Measurements from ENCODE around the gene PLXNA2.

PLXNA2 gene

GRCh38 chr1:208047476-208047934 is 196.7 kb downstream of the PLXNA2 start:
- Histone ChIP-seq H3K27ac (ENCODE audit: low read depth, low read length) (no peak overlapping the region), H3K36me3 (ENCODE audit: control insufficient read depth, insufficient read depth, low read length) (no peaks in the 10 kb centered on the region; the same call in 1 of the 2 replicates), H3K9ac (ENCODE audit: low read length) (no peak overlapping the region), H3K4me1 (ENCODE audit: control insufficient read depth, insufficient read depth, low read length) (0 out of 2 replicates have a peak, but pooled peaks cover 2% of the 10 kb centered on the region), H3K27me3 (ENCODE audit: control insufficient read depth, insufficient read depth, low read length) (no peaks in the 10 kb centered on the region), H3K9me3 (ENCODE audit: control insufficient read depth, insufficient read depth, low read depth, low read length) (no peaks in the 10 kb centered on the region), H3K4me3 (ENCODE audit: low read depth, low read length) (no peak overlapping the region)

- H3K27ac ChIP-seq (ENCODE audit: low read depth, low read length) = no peak overlapping the region
- no peaks in the 10 kb centered on the region for H3K9me3 ChIP-seq (ENCODE audit: control insufficient read depth, insufficient read depth, low read depth, low read length)
- H3K27me3 ChIP-seq (ENCODE audit: control insufficient read depth, insufficient read depth, low read length) = no peaks in the 10 kb centered on the region
- H3K4me3 ChIP-seq (ENCODE audit: low read depth, low read length) = no peak overlapping the region
- H3K36me3 ChIP-seq (ENCODE audit: control insufficient read depth, insufficient read depth, low read length) = no peaks in the 10 kb centered on the region; the same call in 1 of the 2 replicates
- no peak overlapping the region for H3K9ac ChIP-seq (ENCODE audit: low read length)
- peaks cover 6% of the 10 kb centered on the region; the same call in 1 of the 2 replicates for H3K4me1 ChIP-seq (ENCODE audit: control insufficient read depth, insufficient read depth, low read length)
Observed at GRCh38 chr1:208045463-208046260, 198.5 kb downstream of the PLXNA2 start.

GRCh38 chr1:208044589-208045462 is 199.4 kb downstream of the PLXNA2 start:
- no peaks in the 10 kb centered on the region for H3K27me3 ChIP-seq (ENCODE audit: control insufficient read depth, insufficient read depth, low read length)
- no peak overlapping the region for H3K9ac ChIP-seq (ENCODE audit: low read length)
- H3K36me3 ChIP-seq (ENCODE audit: control insufficient read depth, insufficient read depth, low read length) = no peaks in the 10 kb centered on the region; the same call in 1 of the 2 replicates
- H3K4me1 ChIP-seq (ENCODE audit: control insufficient read depth, insufficient read depth, low read length) = peaks cover 6% of the 10 kb centered on the region; the same call in 1 of the 2 replicates
- no peak overlapping the region for H3K27ac ChIP-seq (ENCODE audit: low read depth, low read length)
- H3K9me3 ChIP-seq (ENCODE audit: control insufficient read depth, insufficient read depth, low read depth, low read length) = no peaks in the 10 kb centered on the region
- H3K4me3 ChIP-seq (ENCODE audit: low read depth, low read length) = no peak overlapping the region

GRCh38 chr1:208043691-208044181 is 200.4 kb downstream of the PLXNA2 start:
- Histone ChIP-seq H3K9me3 (ENCODE audit: control insufficient read depth, insufficient read depth, low read depth, low read length) (no peaks in the 10 kb centered on the region), H3K27ac (ENCODE audit: low read depth, low read length) (no peak overlapping the region), H3K36me3 (ENCODE audit: control insufficient read depth, insufficient read depth, low read length) (no peaks in the 10 kb centered on the region; the same call in 1 of the 2 replicates), H3K9ac (ENCODE audit: low read length) (no peak overlapping the region), H3K4me1 (ENCODE audit: control insufficient read depth, insufficient read depth, low read length) (peaks cover 6% of the 10 kb centered on the region; the same call in 1 of the 2 replicates), H3K4me3 (ENCODE audit: low read depth, low read length) (no peak overlapping the region), H3K27me3 (ENCODE audit: control insufficient read depth, insufficient read depth, low read length) (no peaks in the 10 kb centered on the region)

- H3K27ac ChIP-seq (ENCODE audit: low read depth, low read length) = no peak overlapping the region
- H3K4me3 ChIP-seq (ENCODE audit: low read depth, low read length) = no peak overlapping the region
- H3K9me3 ChIP-seq (ENCODE audit: control insufficient read depth, insufficient read depth, low read depth, low read length) = no peaks in the 10 kb centered on the region
- H3K9ac ChIP-seq (ENCODE audit: low read length) = no peak overlapping the region
- no peaks in the 10 kb centered on the region for H3K27me3 ChIP-seq (ENCODE audit: control insufficient read depth, insufficient read depth, low read length)
- H3K36me3 ChIP-seq (ENCODE audit: control insufficient read depth, insufficient read depth, low read length) = no peaks in the 10 kb centered on the region; the same call in 1 of the 2 replicates
- H3K4me1 ChIP-seq (ENCODE audit: control insufficient read depth, insufficient read depth, low read length) = peaks cover 6% of the 10 kb centered on the region; the same call in 1 of the 2 replicates
Observed at GRCh38 chr1:208042868-208043267, 201.3 kb downstream of the PLXNA2 start.

GRCh38 chr1:208042041-208042615 is 202.1 kb downstream of the PLXNA2 start:
- Histone ChIP-seq H3K9me3 (ENCODE audit: control insufficient read depth, insufficient read depth, low read depth, low read length) (no peaks in the 10 kb centered on the region), H3K9ac (ENCODE audit: low read length) (no peak overlapping the region), H3K4me3 (ENCODE audit: low read depth, low read length) (no peak overlapping the region), H3K4me1 (ENCODE audit: control insufficient read depth, insufficient read depth, low read length) (peaks cover 6% of the 10 kb centered on the region; the same call in 1 of the 2 replicates), H3K36me3 (ENCODE audit: control insufficient read depth, insufficient read depth, low read length) (no peaks in the 10 kb centered on the region; the same call in 1 of the 2 replicates), H3K27ac (ENCODE audit: low read depth, low read length) (no peak overlapping the region), H3K27me3 (ENCODE audit: control insufficient read depth, insufficient read depth, low read length) (no peaks in the 10 kb centered on the region)

GRCh38 chr1:208041505-208041904 is 202.7 kb downstream of the PLXNA2 start:
- H3K9ac ChIP-seq (ENCODE audit: low read length) = no peak overlapping the region
- no peak overlapping the region for H3K4me3 ChIP-seq (ENCODE audit: low read depth, low read length)
- H3K27me3 ChIP-seq (ENCODE audit: control insufficient read depth, insufficient read depth, low read length) = no peaks in the 10 kb centered on the region
- no peaks in the 10 kb centered on the region for H3K9me3 ChIP-seq (ENCODE audit: control insufficient read depth, insufficient read depth, low read depth, low read length)
- no peaks in the 10 kb centered on the region; the same call in 1 of the 2 replicates for H3K36me3 ChIP-seq (ENCODE audit: control insufficient read depth, insufficient read depth, low read length)
- no peak overlapping the region for H3K27ac ChIP-seq (ENCODE audit: low read depth, low read length)
- H3K4me1 ChIP-seq (ENCODE audit: control insufficient read depth, insufficient read depth, low read length) = peaks cover 6% of the 10 kb centered on the region; the same call in 1 of the 2 replicates

- H3K9me3 ChIP-seq (ENCODE audit: control insufficient read depth, insufficient read depth, low read depth, low read length) = no peaks in the 10 kb centered on the region
- no peak overlapping the region for H3K4me3 ChIP-seq (ENCODE audit: low read depth, low read length)
- peaks cover 6% of the 10 kb centered on the region; the same call in 1 of the 2 replicates for H3K4me1 ChIP-seq (ENCODE audit: control insufficient read depth, insufficient read depth, low read length)
- H3K36me3 ChIP-seq (ENCODE audit: control insufficient read depth, insufficient read depth, low read length) = no peaks in the 10 kb centered on the region; the same call in 1 of the 2 replicates
- H3K27ac ChIP-seq (ENCODE audit: low read depth, low read length) = no peak overlapping the region
- H3K9ac ChIP-seq (ENCODE audit: low read length) = no peak overlapping the region
- no peaks in the 10 kb centered on the region for H3K27me3 ChIP-seq (ENCODE audit: control insufficient read depth, insufficient read depth, low read length)
Observed at GRCh38 chr1:208040821-208041297, 203.3 kb downstream of the PLXNA2 start.

- H3K36me3 ChIP-seq (ENCODE audit: control insufficient read depth, insufficient read depth, low read length) = no peaks in the 10 kb centered on the region; the same call in 1 of the 2 replicates
- no peak overlapping the region for H3K4me3 ChIP-seq (ENCODE audit: low read depth, low read length)
- no peak overlapping the region for H3K9ac ChIP-seq (ENCODE audit: low read length)
- no peaks in the 10 kb centered on the region for H3K27me3 ChIP-seq (ENCODE audit: control insufficient read depth, insufficient read depth, low read length)
- peaks cover 6% of the 10 kb centered on the region; the same call in 1 of the 2 replicates for H3K4me1 ChIP-seq (ENCODE audit: control insufficient read depth, insufficient read depth, low read length)
- no peak overlapping the region for H3K27ac ChIP-seq (ENCODE audit: low read depth, low read length)
- no peaks in the 10 kb centered on the region for H3K9me3 ChIP-seq (ENCODE audit: control insufficient read depth, insufficient read depth, low read depth, low read length)
Observed at GRCh38 chr1:208039536-208040332, 204.4 kb downstream of the PLXNA2 start.

- Histone ChIP-seq H3K27ac (ENCODE audit: low read depth, low read length) (no peak overlapping the region), H3K9ac (ENCODE audit: low read length) (no peak overlapping the region), H3K27me3 (ENCODE audit: control insufficient read depth, insufficient read depth, low read length) (no peaks in the 10 kb centered on the region), H3K4me3 (ENCODE audit: low read depth, low read length) (no peak overlapping the region), H3K36me3 (ENCODE audit: control insufficient read depth, insufficient read depth, low read length) (no peaks in the 10 kb centered on the region; the same call in 1 of the 2 replicates), H3K4me1 (ENCODE audit: control insufficient read depth, insufficient read depth, low read length) (peaks cover 6% of the 10 kb centered on the region; the same call in 1 of the 2 replicates), H3K9me3 (ENCODE audit: control insufficient read depth, insufficient read depth, low read depth, low read length) (no peaks in the 10 kb centered on the region)
Observed at GRCh38 chr1:208038303-208038702, 205.9 kb downstream of the PLXNA2 start.

All from HUES6 (cell line).